HG02981 (cell line): ENCODE measurements around the gene MRTFB.

Experiments used
- ATAC-seq: cut with Tn5 transposase; IDR thresholded peaks from one replicate; pipeline ENCODE4 v1.9.1; 2021; ENCODE audit warnings: mild to moderate bottlenecking, moderate library complexity; ENCODE audit not compliant: unreplicated experiment

Gene MRTFB

DNA sequence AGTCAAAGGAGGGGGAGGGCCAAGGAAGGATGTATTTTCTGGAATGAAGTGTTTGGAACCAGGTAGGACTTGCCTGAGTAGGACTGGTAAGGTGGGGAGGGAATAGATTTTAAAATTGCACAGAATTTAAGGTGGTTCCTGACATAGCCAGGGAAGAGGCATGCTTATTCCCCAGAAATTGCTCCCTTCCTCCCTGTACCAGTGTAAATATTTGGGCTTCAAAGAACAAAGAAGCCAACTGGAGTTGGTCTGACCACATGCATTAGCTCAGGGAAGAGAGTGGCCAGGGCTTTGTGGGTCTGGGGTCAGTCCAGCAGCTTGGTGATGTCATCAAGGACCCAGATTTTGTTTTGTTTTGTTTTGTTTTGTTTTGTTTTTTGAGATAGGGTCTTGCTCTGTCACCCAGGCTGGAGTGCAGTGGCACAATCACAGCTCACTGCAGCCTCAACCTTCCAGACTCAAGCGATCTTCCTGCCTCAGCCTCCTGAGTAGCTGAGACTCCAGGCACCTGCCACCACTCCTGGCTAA is 9.3 kb upstream of the MRTFB start:
- ATAC-seq, result no peak

DNA sequence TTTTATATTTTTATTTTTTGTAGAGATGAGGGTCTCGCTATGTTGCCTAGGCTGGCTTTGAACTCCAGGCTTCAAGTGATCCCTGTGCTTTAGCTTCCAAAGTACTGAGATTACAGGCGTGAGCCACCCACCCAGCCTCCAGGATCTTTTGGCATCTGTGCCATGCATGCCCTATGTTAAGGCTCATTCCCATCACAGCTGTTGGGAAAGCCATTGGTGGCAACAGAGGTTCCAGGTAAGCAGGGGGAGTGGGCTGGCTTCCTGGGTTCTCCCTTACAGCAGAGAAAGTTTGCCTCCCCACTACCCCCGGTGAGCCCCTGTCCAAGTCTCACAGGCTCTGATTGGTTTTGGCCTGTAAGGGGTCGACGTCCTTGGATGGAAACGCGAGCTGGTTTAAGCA is 8.9 kb upstream of the MRTFB start:
- no peak for ATAC-seq

GRCh38 chr16:14063618-14064581 is 7.2 kb upstream of the MRTFB start:
- ATAC-seq, result no peak

DNA sequence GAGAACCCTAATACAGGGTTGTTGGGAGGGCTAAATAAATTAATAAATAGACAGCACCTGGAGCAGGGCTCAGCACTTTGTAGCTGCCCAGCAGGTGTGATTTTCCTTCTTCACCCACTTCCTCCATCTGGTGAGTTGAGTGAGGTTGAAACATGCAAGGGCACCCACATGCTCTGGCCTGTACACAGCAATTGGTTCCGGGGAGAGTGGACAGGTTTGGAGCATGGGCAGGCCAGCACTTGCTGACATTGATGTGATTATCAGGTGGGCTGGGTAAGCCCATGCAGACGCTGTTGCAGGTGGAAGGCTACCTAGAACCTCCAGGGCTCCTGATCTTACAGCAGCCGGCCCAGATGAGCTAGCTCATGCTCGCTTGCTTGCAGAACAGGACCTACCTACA is 1.3 kb upstream of the MRTFB start:
- ATAC-seq, result no peak

DNA sequence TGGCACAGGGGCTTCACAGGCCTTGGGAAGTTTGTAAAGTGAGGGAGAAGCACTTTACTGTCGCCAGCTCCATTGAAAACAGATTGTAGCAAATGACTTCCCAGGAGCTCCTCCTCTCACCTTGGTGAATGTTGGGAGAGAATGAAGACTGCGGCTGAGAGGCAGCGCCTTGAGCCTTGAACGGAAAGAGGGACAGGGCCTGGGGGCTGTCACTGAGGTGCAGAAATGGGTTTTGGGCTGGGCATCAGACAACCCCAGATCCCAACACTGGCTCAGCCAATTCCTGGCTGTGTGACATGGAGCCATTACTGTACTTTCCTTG is 603 bp upstream of the MRTFB start:
- ATAC-seq, result no peak

GRCh38 chr16:14071576-14072271 is 605 bp downstream of the MRTFB start:
- no peak for ATAC-seq

DNA sequence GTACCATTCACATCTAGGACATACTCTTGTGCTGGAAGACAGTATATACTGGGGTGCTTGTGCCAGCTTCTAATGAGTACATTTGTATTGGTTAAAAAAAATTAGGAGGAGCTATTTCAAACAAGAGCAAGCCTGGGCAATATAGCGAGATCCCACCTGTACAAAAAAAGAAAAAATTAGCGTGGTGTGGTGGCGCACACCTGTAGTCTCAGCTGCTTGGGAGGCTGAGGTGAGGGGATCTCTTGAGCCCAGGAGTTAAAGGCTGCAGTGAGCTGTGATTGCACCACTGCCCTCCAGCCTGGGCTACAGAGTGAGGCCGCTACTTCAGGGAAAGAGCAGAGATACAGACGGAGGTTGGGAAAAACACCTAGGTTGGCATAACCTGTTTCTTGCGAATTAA is 1.2 kb downstream of the MRTFB start:
- no peak for ATAC-seq

- no peak for ATAC-seq
These were observed 3.4 kb downstream of the MRTFB start for GRCh38 chr16:14074544-14074943.

GRCh38 chr16:14077918-14078317 is 6.8 kb downstream of the MRTFB start:
- no peak for ATAC-seq

DNA sequence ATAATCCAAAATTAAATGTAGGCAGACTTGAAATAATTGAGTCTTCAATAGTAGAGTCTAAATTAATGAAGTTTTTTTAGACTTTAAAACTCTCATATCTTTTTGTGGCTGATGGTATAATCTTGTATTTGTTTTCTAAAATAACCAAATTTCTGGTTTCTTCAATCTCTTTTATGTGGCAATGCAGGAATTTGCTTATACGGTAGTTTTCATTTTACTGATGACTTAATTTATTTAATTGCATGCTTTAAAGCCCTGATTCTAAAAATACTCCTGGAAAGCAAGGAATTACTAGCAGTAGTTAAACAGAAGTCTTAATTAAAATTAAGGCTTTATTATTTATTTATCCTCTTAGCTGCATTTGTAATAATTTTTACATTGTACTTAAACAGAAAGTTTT is 15.4 kb downstream of the MRTFB start:
- no peak for ATAC-seq

DNA sequence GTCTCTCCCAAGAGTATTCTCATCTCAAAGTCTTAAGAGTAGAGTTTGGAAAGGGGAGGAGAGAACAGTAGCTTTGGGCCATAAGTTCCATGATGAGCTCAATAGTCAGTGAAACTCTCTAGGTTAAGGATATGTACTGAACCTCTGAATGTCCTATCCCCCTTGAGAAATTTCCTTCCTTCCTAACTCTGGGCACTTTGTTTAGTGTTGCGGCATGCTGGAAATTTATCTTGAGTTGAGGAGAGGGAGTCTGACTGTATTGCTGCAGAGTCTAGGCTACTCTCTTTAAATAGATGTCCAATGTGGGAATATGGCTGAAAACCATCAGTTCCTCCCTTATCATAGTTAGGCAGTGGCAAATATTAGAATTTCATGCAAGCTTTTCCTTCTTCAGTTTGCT is 16.1 kb downstream of the MRTFB start:
- ATAC-seq, result no peak

- ATAC-seq, result no peak
These were observed 16.6 kb downstream of the MRTFB start for GRCh38 chr16:14087590-14088154.

DNA sequence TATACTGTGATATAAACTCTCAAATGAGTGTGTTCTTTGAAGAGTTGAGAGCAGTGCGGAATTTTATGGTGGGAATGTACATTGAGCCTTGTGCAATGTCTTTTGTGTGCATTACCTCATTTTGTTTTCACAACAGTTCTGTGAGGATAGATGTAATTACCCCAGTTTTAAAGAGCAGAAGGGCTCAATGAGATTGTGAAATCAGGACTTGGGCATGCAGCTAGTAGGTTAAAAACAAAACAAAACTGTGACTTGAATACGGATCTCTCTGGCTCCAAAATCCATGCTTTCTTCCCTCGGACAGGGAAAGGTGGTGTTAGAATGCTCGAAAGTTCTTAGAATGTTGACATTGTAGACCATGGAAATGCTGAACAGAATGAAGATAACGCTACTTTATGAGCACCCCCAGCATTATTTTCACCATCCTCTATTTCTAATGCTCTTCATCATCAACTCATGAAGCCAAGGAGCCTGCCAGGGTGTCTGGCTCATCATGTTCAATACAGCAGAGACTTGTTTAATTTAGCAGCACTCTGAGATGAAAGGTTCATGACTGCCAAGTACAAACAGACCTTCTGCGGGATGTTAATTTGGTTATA is 17.1 kb downstream of the MRTFB start:
- no peak for ATAC-seq

DNA sequence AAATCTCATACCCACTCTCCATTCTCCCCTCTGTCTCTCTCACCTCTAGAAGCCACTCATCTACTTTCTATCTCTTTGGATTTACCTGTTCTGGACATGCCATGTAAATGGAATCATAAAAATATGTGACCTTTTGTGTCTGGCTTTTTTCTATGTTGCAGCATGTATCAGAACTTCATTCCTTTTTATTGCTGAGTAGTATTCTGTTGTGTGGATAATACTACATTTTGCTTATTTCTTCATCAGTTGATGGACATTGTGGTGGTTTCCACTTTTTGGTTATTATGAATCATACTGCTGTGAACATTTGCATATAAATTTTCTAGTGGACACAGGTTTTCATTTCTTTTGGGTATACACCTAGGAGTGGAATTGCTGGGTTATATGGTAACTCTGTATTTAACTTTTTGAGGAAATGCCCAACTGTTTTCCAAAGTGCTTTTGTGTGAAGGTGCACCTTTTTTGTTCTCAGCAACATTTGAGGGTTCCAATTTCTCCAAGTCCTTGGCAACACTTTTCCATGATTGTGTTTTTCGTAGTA is 18.2 kb downstream of the MRTFB start:
- no peak for ATAC-seq

DNA sequence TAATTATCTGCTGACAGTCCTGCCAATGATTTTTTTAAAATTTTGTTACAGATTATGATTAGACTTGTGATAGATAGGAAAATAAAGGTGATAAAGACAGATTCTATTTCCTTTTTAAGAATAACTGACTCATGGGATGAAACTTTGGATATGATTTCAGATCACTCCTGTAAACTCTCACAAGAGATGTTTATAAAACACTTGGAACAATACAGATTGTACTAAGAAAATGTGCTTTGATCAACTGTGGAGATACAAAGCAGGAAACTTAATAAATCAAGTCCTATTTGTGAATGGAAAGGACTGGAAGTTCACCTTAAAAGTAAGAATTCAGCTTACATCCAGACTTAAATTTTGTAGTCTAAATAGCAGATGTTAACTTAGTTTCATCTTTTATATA is 21.4 kb downstream of the MRTFB start:
- ATAC-seq, result no peak

- ATAC-seq, result no peak
These were observed 24.9 kb downstream of the MRTFB start for GRCh38 chr16:14095883-14096551.

DNA sequence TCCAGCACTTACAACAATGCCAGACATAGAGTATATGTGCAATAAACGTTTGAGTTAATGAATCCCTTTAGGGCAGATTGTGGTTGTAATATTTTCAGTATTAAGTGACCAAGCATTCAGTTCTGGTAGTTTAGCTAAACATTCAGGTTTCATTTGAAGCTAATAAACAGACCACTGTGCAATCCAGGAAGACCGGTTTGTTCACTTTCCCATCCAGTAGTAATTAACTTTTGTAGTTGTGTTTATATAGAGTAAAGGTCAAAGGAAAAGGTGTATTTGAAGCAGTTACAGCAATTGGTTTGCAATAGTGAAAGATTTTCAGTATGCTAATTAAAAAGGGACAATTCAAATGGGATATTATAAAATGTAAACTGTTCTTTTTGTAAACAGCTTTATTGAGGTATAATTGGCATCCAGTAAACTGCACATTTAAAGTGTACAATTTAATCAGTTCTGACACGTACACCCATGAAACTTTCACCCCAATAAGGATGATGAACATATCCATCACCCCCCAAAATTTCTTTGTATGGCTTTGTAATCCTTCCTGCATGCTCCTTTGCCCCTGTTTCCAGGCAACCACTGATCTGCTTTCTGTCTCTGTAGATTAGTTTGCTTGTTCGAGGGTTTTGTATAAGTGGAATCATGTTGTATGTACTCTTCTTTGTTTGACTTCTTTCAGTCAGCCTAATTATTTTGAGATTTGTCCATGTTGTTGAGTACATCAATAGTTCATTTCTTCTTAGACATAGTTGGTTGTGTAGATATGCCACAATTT is 26.3 kb downstream of the MRTFB start:
- no peak for ATAC-seq

DNA sequence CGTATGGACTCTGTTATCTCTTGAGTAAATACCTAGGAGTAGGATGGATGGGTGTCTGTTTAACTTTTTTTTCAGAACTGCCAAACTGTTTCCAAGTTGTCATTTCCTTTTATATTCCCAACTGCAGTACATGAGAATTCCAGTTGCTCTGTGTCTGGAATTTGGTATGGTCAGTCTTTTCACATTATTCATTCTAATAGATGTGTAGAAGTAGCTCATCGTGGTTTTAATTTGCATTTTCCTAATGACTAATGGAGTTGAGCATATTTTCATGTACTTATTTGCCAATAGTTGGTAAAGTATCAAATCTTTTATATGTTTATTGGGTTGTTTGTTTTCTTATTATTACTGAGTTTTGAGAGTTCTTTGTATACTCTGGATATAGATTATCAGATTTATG is 27.0 kb downstream of the MRTFB start:
- no peak for ATAC-seq

DNA sequence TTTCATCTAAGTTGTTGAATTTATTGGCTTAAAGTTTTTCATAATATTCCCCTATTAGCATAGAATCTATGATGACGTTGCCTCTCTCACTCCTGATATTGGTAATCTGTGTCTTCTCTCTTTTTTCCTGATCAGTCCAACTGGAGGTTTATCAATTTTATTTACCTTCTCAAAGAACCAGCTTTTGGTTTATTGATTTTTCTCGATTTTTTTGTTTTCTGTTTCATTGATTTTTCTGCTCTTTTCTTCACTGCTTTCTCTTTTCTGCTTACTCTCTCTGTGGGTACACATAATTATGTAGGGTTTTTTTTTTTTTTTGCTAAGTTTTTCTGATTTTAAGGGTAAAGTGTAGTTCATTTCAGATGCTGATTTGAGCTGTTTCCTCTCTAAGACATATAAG is 29.7 kb downstream of the MRTFB start:
- ATAC-seq, result no peak

GRCh38 chr16:14101415-14101814 is 30.3 kb downstream of the MRTFB start:
- ATAC-seq, result no peak
